Cortex of kidney (tissue), 1 donor: ENCODE results near the gene SEL1L3.

Experiments used
- DNase-seq: peaks from one replicate; lab custom pipeline; 2025; lab: John Stamatoyannopoulos, UW

The SEL1L3 gene

GRCh38 chr4:25749150-25749794 is 113.5 kb downstream of the SEL1L3 start:
- DNase-seq: no peak

DNA sequence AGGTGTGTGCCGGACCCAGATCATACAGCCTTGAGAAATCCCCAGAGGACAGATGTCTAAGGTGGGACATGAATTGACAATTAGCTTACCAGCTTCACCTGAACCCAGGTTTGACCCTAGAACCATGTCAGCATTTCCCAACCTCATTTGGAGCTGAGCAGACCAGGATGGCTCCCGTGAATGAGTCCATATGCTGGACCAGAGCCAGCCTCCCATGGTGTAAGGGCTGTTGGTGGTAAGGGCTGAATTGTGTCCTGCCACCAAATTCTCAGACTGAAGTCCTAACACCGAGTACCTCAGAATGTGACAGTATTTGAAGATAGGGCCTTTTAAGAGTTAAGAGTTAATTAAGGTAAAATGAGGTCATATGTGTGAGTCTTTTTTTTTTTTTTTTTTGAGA is 118.8 kb downstream of the SEL1L3 start:
- no peak for DNase-seq

DNA sequence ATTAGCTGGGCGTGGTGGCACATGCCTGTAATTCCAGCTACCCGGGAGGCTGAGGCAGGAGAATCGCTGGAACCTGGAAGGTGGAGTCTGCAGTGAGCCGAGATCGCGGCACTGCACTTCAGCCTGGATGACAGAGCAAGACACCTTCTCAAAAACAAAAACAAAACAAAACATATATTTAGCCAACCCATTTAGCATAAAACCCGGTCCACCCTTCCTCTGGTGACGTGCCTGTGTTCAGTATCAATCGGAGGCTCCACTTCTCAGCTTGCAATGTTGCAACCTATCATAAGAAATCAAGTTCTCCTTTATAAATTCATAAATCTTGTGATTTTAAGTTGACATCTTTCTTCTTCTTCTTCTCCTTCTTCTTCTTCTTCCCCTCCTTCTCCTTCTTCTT is 133.2 kb downstream of the SEL1L3 start:
- no peak for DNase-seq

DNA sequence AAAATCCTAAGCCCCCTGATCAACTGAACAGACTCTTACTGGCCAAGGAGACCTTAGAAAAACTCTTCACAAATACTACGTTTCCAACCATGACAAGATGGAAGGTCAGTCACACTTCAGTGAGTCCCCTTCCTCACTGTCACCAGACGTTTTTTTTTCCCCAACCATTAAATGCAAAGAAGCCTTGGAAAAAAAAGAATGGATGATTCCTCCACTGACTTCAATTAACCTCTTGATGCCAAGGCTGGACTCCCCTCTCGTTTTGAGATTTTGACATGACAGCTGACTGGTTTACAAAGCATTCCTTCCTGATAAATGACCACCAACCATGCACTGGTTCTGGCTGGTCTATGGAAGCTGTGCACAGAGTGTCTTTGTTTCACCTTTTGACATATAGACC is 133.9 kb downstream of the SEL1L3 start:
- DNase-seq: no peak

GRCh38 chr4:25727711-25728493 is 134.9 kb downstream of the SEL1L3 start:
- no peak for DNase-seq

DNA sequence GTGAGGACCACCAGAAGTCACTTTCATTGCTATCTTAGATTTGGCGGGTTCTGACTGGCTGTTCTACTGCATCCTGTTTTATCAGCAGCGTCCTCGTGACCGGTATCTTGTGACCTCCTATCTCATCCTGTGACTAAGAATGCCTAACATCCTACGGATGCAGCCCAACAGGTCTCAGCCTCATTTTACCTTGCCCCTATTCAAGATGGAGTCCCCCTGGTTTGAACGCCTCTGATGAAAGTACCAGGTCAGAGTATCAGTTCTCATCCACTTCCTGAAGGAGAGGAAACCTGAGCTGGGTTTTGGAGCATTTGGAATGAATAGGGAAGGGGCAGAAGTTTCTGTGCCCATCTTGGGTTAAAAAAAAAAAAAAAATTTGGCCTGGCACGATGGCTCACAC is 136.9 kb downstream of the SEL1L3 start:
- no peak for DNase-seq

DNA sequence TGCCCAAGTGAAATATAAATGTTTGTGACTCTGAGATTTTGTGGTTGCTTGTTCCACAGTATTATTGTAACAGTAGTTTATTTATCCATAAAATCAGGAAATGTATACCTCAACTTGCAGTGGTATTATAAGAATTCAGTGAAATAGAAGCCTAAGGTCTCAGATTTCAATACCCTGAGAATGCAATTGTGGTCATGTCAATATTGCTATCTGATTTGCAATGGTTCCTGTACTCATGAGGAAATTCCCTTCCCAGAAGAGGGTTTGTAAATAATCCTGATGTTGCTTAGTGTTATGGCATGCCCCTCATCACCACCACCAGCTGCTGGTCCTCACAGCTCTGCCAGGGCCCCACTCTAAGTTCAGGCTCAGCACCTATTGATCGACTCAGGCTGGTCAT is 139.4 kb downstream of the SEL1L3 start:
- DNase-seq: no peak

DNA sequence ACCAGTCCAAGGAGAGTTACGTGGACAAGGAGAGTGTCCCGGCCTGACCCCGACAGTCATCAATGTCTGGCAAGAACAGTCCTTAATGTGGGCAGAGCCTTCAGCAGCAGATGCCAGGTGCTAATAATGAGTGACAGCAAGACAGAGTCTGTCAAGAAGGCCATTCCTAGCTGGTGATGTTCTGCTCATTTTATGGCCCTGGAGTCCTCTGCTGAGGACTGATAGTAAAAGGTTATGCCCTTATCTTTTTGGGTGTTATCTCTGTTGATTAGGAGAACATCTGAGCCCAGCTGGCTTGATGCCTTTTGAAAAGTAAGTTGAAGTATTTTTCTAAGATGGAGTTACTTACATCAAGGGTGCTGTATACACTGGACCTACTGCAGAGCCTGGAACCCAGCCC is 139.8 kb downstream of the SEL1L3 start:
- no peak for DNase-seq

GRCh38 chr4:25713812-25714211 is 149.0 kb downstream of the SEL1L3 start:
- no peak for DNase-seq

- no peak for DNase-seq
Measured at GRCh38 chr4:25712611-25713010, 150.2 kb downstream of the SEL1L3 start.

DNA sequence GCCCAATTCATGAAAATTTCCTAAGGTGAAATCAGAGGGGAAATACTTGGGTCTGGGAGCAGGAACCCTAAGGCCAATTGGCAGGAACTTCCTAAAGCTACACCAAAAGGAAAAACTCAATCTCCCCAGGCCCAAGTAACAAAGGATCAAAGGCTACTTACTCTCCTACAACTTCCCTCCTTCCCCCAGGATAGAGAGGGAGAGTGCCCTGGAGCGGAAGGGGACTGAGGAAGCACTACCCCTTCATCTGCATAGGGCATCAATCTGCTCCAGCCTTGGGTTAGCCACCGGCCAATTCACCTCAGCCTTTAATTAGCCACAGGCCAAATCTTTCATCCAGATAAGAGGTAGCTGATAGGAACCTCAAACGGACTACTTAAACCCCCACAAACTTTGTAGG is 152.2 kb downstream of the SEL1L3 start:
- no peak for DNase-seq

DNA sequence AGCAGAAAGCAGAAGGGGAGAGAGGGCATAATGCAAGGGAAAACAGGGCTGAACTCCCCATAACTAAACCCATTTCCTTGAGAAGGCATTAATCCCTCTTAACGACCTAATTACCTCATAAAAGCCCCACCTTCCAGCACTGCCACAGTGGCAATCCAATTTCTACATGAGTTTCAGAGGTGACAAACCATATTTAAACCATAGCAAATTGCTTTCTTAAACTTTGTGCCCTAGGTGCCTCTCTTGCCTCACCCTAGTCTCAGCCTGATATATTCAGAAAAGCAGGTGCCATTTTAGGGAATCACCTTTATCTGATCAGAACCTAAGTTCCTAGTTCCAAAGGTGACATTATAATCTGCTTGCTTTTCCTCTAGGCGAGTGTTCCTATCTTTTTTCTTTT is 158.3 kb downstream of the SEL1L3 start:
- no peak for DNase-seq

DNA sequence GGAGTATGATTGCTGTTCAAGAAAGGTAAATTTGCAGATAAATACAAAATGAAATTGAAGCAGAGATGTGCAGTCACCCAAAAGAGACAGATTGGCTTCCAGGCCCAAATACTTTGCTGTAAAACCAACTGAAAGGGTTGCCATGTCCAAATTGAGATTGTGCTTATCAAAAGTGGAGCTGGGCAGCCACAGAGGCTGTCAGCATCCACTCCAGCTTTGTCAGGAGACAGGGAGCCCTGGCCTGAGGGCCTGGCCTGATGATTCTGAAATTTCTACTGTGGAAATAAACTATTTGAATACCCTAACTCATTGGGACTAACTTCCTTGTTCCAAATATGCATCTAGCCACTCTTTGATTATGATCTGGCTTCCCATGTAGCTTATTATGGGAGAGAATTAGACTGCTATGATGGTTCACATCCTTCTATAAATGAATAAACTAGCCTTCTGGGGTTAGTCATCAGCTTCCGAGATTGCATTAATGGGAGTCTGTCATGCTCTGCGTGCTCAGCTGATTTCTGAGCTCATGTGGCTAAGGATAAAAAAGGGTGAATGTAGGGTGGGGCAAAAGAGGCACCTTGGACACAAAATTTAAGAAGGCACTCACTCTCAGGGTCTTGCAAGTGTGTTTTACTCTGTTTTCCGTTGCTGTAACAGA is 158.9 kb downstream of the SEL1L3 start:
- DNase-seq: no peak

- no peak for DNase-seq
Measured at GRCh38 chr4:25702848-25703247, 159.9 kb downstream of the SEL1L3 start.

- no peak for DNase-seq
Measured at GRCh38 chr4:25700661-25701060, 162.1 kb downstream of the SEL1L3 start.

- no peak for DNase-seq
Measured at GRCh38 chr4:25697516-25697915, 165.3 kb downstream of the SEL1L3 start.
